HepG2 (cell line): ENCODE results near the gene DIP2C. TPM values are rescaled to one million over a fixed set of nuclear protein-coding genes. Genes with fewer than 3 reads are reported as not detected.
A peak's percentile ranks its signal among the peaks of the same experiment; 100 is the strongest.

Experiments used
- ATAC-seq: fragments of 200-7000 bp; cut with Tn5 transposase; 3 replicates; pipeline ENCODE4 v1.9.1; 2020; ENCODE audit warnings: mild to moderate bottlenecking, moderate library complexity
- BruUV-seq: library from RNA; stranded (reverse); fragments of 400-500 nt; replicated peaks from 2 replicates; lab custom pipeline; 2021; lab: Mats Ljungman, UMichigan
- CTCF ChIA-PET: fragments of 300-600 bp; formaldehyde crosslinking; extraction: SDS; loops from one replicate; lab custom pipeline; 2021; ENCODE audit warnings: low total read pairs, inconsistent platforms, low intra/inter-chr PET ratio; lab: Yijun Ruan, JAX
- POLR2A ChIA-PET: fragments of 350-600 bp; sonication (Branson Sonifier 250); formaldehyde crosslinking; loops from one replicate; lab custom pipeline; 2020; ENCODE audit warnings: antibody characterized with exemption, inconsistent platforms; lab: Yijun Ruan, JAX
- DNase-seq: peaks from one replicate; pipeline ENCODE4 v3.0.0-alpha.2; 2015; ENCODE audit warnings: low spot score
- FAIRE-seq: peaks from 3 replicates; lab custom pipeline; 2011; peaks lifted over from hg19 to GRCh38; lab: Jason Lieb, UNC
- H2AFZ ChIP-seq: one replicate; pipeline ENCODE4 v1.6.1; 2011; ENCODE audit warnings: low read length, inconsistent platforms
- H3K27ac ChIP-seq: fragments of 300-600 bp; 3 replicates; pipeline ENCODE4 v1.8.0; 2011; ENCODE audit warnings: mixed run types, mild to moderate bottlenecking, mixed read lengths, low read length, inconsistent platforms; ENCODE audit not compliant: insufficient read depth; ENCODE audit errors: extremely low read length
- H3K27me3 ChIP-seq, 2 experiments: fragments of 200-600 bp in 1 of 2; 2 replicates in 1 of 2; 3 replicates in 1 of 2; pipeline versions ENCODE4 v1.6.0 to v1.8.0; 2011; ENCODE audit warnings: low read length in 2 of 2, mild to moderate bottlenecking in 2 of 2, moderate library complexity in 2 of 2, inconsistent platforms in 1 of 2; ENCODE audit not compliant: insufficient read depth in 2 of 2, control insufficient read depth in 1 of 2
- H3K36me3 ChIP-seq, 2 experiments: fragments of 200-600 bp in 1 of 2; replicated peaks in 1 of 2; 2 replicates in 1 of 2; 3 replicates in 1 of 2; pipeline versions ENCODE4 v1.5.1 to v1.8.0; 2011; ENCODE audit warnings: low read length in 2 of 2, inconsistent platforms in 1 of 2; ENCODE audit not compliant: insufficient read depth in 2 of 2, control insufficient read depth in 1 of 2
- H3K4me1 ChIP-seq: 2 replicates; pipeline ENCODE4 v1.5.1; 2012; ENCODE audit warnings: low read length, inconsistent platforms; ENCODE audit not compliant: insufficient read depth
- H3K4me2 ChIP-seq: 2 replicates; pipeline ENCODE4 v1.6.0; 2011; ENCODE audit warnings: low read depth, low read length, inconsistent platforms
- H3K4me3 ChIP-seq, 3 experiments: fragments of 200-600 bp in 1 of 3; sonication (generic), shearing (Covaris generic) in 1 of 3; replicated peaks in 1 of 3; 2 replicates each; pipeline ENCODE4 v1.5.1; 2011 to 2016; ENCODE audit warnings: low read length in 3 of 3, inconsistent platforms in 2 of 3, low read depth in 2 of 3, mild to moderate bottlenecking in 2 of 3, control low read depth in 1 of 3, mixed read lengths in 1 of 3; ENCODE audit not compliant: insufficient read depth in 1 of 3
- H3K79me2 ChIP-seq: one replicate; pipeline ENCODE4 v1.6.1; 2011; ENCODE audit warnings: low read length, inconsistent platforms; ENCODE audit not compliant: insufficient read depth
- H3K9ac ChIP-seq: 2 replicates; pipeline ENCODE4 v1.6.0; 2011; ENCODE audit warnings: mild to moderate bottlenecking, low read depth, low read length, inconsistent platforms; ENCODE audit not compliant: insufficient read depth
- H3K9me3 ChIP-seq: 2 replicates; pipeline ENCODE4 v1.5.1; 2012; ENCODE audit warnings: mild to moderate bottlenecking, low read length
- H4K20me1 ChIP-seq: 2 replicates; pipeline ENCODE4 v1.6.0; 2011; ENCODE audit warnings: inconsistent platforms, mild to moderate bottlenecking, low read length, moderate library complexity; ENCODE audit not compliant: insufficient read depth
- BORCS8-MEF2B ChIP-seq: sonication (generic); formaldehyde crosslinking; IDR thresholded peaks from 2 replicates; pipeline ENCODE4 v1.8.0; 2022; ENCODE audit warnings: mild to moderate bottlenecking, missing genetic modification reagents
- FOXA1 ChIP-seq, 2 experiments: fragments of 450-650 bp in 1 of 2; sonication (generic) in 1 of 2; formaldehyde crosslinking in 1 of 2; IDR thresholded peaks; 2 replicates each; pipeline versions ENCODE4 v1.4.0 to v1.6.1; 2016 to 2020; ENCODE audit warnings: missing genetic modification reagents in 1 of 2
- FOXK2 ChIP-seq: fragments of 450-650 bp; IDR thresholded peaks from 2 replicates; pipeline ENCODE4 v1.6.1; 2016
- HCFC1 ChIP-seq: fragments of 150-350 bp; IDR thresholded peaks from 2 replicates; pipeline ENCODE4 v1.6.1; 2014; ENCODE audit warnings: low read depth, low read length
- LCORL ChIP-seq, 2 experiments: fragments of 450-650 bp in 1 of 2; sonication (generic) in 1 of 2; formaldehyde crosslinking in 1 of 2; IDR thresholded peaks; 2 replicates each; pipeline versions ENCODE4 v1.5.0 to v1.6.1; 2017 to 2020; ENCODE audit warnings: antibody characterized with exemption in 1 of 2, missing genetic modification reagents in 1 of 2
- MXD1 ChIP-seq: sonication (generic); formaldehyde crosslinking; IDR thresholded peaks from 2 replicates; pipeline ENCODE4 v1.4.0; 2020; ENCODE audit warnings: mild to moderate bottlenecking, missing genetic modification reagents
- NFIB ChIP-seq: sonication (generic); formaldehyde crosslinking; IDR thresholded peaks from 2 replicates; pipeline ENCODE4 v1.9.0; 2021; ENCODE audit warnings: missing genetic modification reagents, mild to moderate bottlenecking, borderline replicate concordance
- RARA ChIP-seq: IDR thresholded peaks from 2 replicates; pipeline ENCODE4 v1.6.1; 2016; ENCODE audit warnings: missing genetic modification reagents, missing compliant biosample characterization
- TEF ChIP-seq: sonication (generic); formaldehyde crosslinking; IDR thresholded peaks from 2 replicates; pipeline ENCODE4 v1.5.0; 2020; ENCODE audit warnings: missing genetic modification reagents
- TFAP4 ChIP-seq: sonication (generic); IDR thresholded peaks from 2 replicates; pipeline ENCODE4 v1.6.1; 2016; ENCODE audit warnings: low read depth, borderline replicate concordance
- YEATS4 ChIP-seq: sonication (generic); formaldehyde crosslinking; IDR thresholded peaks from 2 replicates; pipeline ENCODE4 v1.4.0; 2020; ENCODE audit warnings: missing genetic modification reagents, borderline replicate concordance
- ZFP91 ChIP-seq: sonication (generic); formaldehyde crosslinking; IDR thresholded peaks from 2 replicates; pipeline ENCODE4 v1.9.0; 2022; ENCODE audit warnings: missing genetic modification reagents, mild to moderate bottlenecking, borderline replicate concordance
- ZFY ChIP-seq: sonication (generic); formaldehyde crosslinking; IDR thresholded peaks from 2 replicates; pipeline ENCODE4 v1.4.0; 2020; ENCODE audit warnings: missing genetic modification reagents
- ZKSCAN1 ChIP-seq: fragments of 150-350 bp; IDR thresholded peaks from 2 replicates; pipeline ENCODE4 v1.6.1; 2014; ENCODE audit warnings: low read length
- ZNF234 ChIP-seq: sonication (generic); formaldehyde crosslinking; conservative IDR thresholded peaks from 2 replicates; pipeline ENCODE4 v1.5.1; 2020; ENCODE audit warnings: mild to moderate bottlenecking, missing genetic modification reagents
- ZNF44 ChIP-seq: sonication (generic); formaldehyde crosslinking; IDR thresholded peaks from 2 replicates; pipeline ENCODE4 v1.5.1; 2020; ENCODE audit warnings: mild to moderate bottlenecking, missing genetic modification reagents
- ZNF724P ChIP-seq: sonication (generic); formaldehyde crosslinking; IDR thresholded peaks from 2 replicates; pipeline ENCODE4 v1.8.0; 2022; ENCODE audit warnings: missing genetic modification reagents, borderline replicate concordance
- ZNF773 ChIP-seq: sonication (generic); formaldehyde crosslinking; IDR thresholded peaks from 2 replicates; pipeline ENCODE4 v1.4.0; 2020; ENCODE audit warnings: missing genetic modification reagents, borderline replicate concordance
- ZNF850 ChIP-seq: sonication (generic); formaldehyde crosslinking; conservative IDR thresholded peaks from 2 replicates; pipeline ENCODE4 v1.9.0; 2021; ENCODE audit warnings: mild to moderate bottlenecking, missing genetic modification reagents
- ZSCAN31 ChIP-seq: sonication (generic); formaldehyde crosslinking; IDR thresholded peaks from 2 replicates; pipeline ENCODE4 v1.5.0; 2020; ENCODE audit warnings: low read depth, mild to moderate bottlenecking, missing genetic modification reagents
- WGBS: methylation state at CpG from one replicate; pipeline ENCODE4 v1.1.6; 2017; ENCODE audit warnings: low lambda C conversion rate; 5-methylcytosine and 5-hydroxymethylcytosine counted together
- in situ Hi-C: cut with HindIII; loops from 2 replicates; pipeline ENCODE4 v1.10.0; 2017; ENCODE audit warnings: low pct_unique_long_range_greater_than_20kb; ENCODE audit not compliant: extremely low pct_ligation_motif_present
- intact Hi-C: fragments of 100-400 bp; cut with micrococcal nuclease; formaldehyde crosslinking; loops from one replicate; pipeline ENCODE4 v1.10.0; 2022; ENCODE audit not compliant: unreplicated experiment
- polyA plus RNA-seq, 8 experiments: library from polyadenylated mRNA; depleted of rRNA in 3 of 8; stranded (reverse) in 7 of 8; unstranded in 1 of 8; fragments of >200 nt; fragmentation: Illumina TruSeq in 4 of 8; extraction: Trizol in 4 of 8; gene quantifications; 2 replicates each; pipeline versions ENCODE4 v1.2.1 to v1.2.3, GENCODE V29; 2011 to 2016; ENCODE audit warnings: low read depth in 4 of 8, missing spikeins in 1 of 8, mixed read lengths in 1 of 8; ENCODE audit not compliant: insufficient read depth in 1 of 8
- total RNA-seq, 5 experiments: library from RNA; depleted of rRNA; stranded (reverse); fragments of >200 nt; fragmentation: Illumina TruSeq; extraction: Trizol; gene quantifications; 2 replicates each; pipeline ENCODE4 v1.2.3, GENCODE V29; 2016; ENCODE audit warnings: low read depth in 1 of 5

The DIP2C gene
- total and polyA plus RNA-seq, 2 of the 13 experiments (the other 11 are each of a cell fraction or from before 2014, with no cell fraction given) = 2.2 to 2.7 TPM

GRCh38 chr10:660970-661596 is 28.4 kb downstream of the DIP2C start (continued):
- TF ChIP-seq ZNF724P (CRISPR knock-in tag) (no peak), ZFP91 (peak; percentile 47; the same call in 1 of the 2 replicates), ZFY (CRISPR knock-in tag) (no peak; the same call in 1 of the 2 replicates), ZNF234 (CRISPR knock-in tag) (0 out of 2 replicates have a peak, but pooled peaks have one; percentile 31), TFAP4 (peak; percentile 56; the same call in 1 of the 2 replicates), FOXA1 (IDR thresholded peaks at IDR 0.05) (no peak), FOXA1 (CRISPR knock-in tag; IDR thresholded peaks at IDR 0.05) (peak; percentile 41; the same call in 1 of the 2 replicates), BORCS8-MEF2B (CRISPR knock-in tag) (0 out of 2 replicates have a peak, but pooled peaks have one; percentile 42), LCORL (IDR thresholded peaks at IDR 0.05) (no peak), LCORL (CRISPR knock-in tag; IDR thresholded peaks at IDR 0.05) (0 out of 2 replicates have a peak, but pooled peaks have one; percentile 33)

- no peak overlapping the region for H3K9ac ChIP-seq
- TF ChIP-seq ZNF724P (CRISPR knock-in tag) (no peak), ZNF850 (CRISPR knock-in tag) (no peak), ZKSCAN1 (no peak), ZNF773 (no peak), TEF (no peak), YEATS4 (CRISPR knock-in tag) (no peak), HCFC1 (no peak), RARA (no peak), NFIB (CRISPR knock-in tag) (no peak), ZSCAN31 (CRISPR knock-in tag) (no peak), FOXK2 (no peak), ZNF44 (CRISPR knock-in tag) (no peak), MXD1 (no peak)
- BruUV-seq = no TSS peak
- in situ Hi-C loops (no loop called here), intact Hi-C loops (no loop called here)
- ChIA-PET CTCF (no interaction called here), POLR2A (interaction anchor here (1.5 to 3.3 kb wide), 2 partner anchors 10 to 35 kb away, joined by 5 to 21 read pairs; no protein-coding TSS in a partner anchor)
- H3K4me3 ChIP-seq = no peak overlapping the region
- no peaks in the 10 kb centered on the region for H3K27me3 ChIP-seq
- H3K27ac ChIP-seq = peak overlapping the region; percentile 46
- no peak overlapping the region for H2AFZ ChIP-seq
- DNase-seq (no peak), ATAC-seq (no peak), FAIRE-seq (no peak)
- H3K9me3 ChIP-seq = no peaks in the 10 kb centered on the region
- WGBS = 78% methylated on average over 6 of the region's 6 CpGs
- no peaks in the 10 kb centered on the region for H3K36me3 ChIP-seq
- peaks cover 35% of the 10 kb centered on the region for H3K4me1 ChIP-seq
- H3K4me2 ChIP-seq = peak overlapping the region; percentile 89; the same call in 1 of the 2 replicates
- H4K20me1 ChIP-seq = peaks cover 9% of the 10 kb centered on the region
- peaks cover 10% of the 10 kb centered on the region for H3K79me2 ChIP-seq
Observed at GRCh38 chr10:660413-660969, 29.0 kb downstream of the DIP2C start.
